ENCODE measurements around the gene TSPAN6. TPM values are rescaled to one million over a fixed set of nuclear protein-coding genes. Genes with fewer than 3 reads are reported as not detected.

The TSPAN6 gene
- total RNA-seq, 1 experiment from 2014 or later = 7.2 TPM

DNA sequence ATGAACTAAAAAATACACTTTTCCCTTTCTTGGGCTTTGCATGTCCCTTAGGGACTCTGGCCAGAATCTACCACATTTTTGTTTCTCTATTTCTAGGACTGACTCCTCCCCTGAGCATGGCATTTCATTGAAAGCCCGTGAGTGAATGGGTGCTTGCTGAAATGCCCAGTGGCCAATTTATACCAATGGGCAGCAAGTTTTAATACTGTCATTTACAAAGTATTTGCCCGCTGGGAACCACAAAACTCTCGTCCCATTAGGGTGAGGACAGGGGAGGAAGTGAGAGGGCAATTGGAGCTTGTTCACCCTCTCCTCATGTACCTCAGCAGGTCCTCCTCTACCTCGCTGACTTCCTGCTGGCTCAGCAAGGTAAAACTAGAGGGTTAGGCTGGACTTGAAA, 8.5 kb upstream of the TSPAN6 start:
- Histone ChIP-seq H3K27me3 (ENCODE audit: control insufficient read depth, insufficient read depth, low read length) (no peaks in the 10 kb centered on the region), H3K36me3 (ENCODE audit: control insufficient read depth, insufficient read depth, low read length) (no peaks in the 10 kb centered on the region), H3K9me3 (ENCODE audit: control insufficient read depth, insufficient read depth, low read depth, low read length) (no peaks in the 10 kb centered on the region), H3K27ac (ENCODE audit: low read length) (no peak overlapping the region), H3K4me1 (ENCODE audit: control insufficient read depth, insufficient read depth, low read length) (no peaks in the 10 kb centered on the region), H3K4me3 (ENCODE audit: low read depth in 2 of 2, low read length in 2 of 2) (no peak overlapping the region)
- DNase-seq (ENCODE audit: low read depth, low spot score) (no peak), ATAC-seq (no peak)
- POLR2A ChIA-PET = no interaction called here
- in situ Hi-C loops (cut with HindIII; ENCODE audit: low pct_unique_long_range_greater_than_20kb, low sequenced_read_pairs) = no loop called here
- intact Hi-C loops (cut with micrococcal nuclease; ENCODE audit: unreplicated experiment) = no loop called here
- BruUV-seq (replicated peaks) = no TSS peak
- TF ChIP-seq POLR2AphosphoS5 (IDR thresholded peaks at IDR 0.05; ENCODE audit: low read depth, low read length) (no peak), TCF7L2 (IDR thresholded peaks at IDR 0.05; ENCODE audit: low read depth, low read length) (no peak), SIN3A (IDR thresholded peaks at IDR 0.05; ENCODE audit: borderline replicate concordance, insufficient read depth, low read depth, low read length) (no peak), REST (IDR thresholded peaks at IDR 0.05; ENCODE audit: insufficient read depth in 1 of 2, low read depth in 2 of 2, low read length in 1 of 2) (no peak), CTCF (IDR thresholded peaks at IDR 0.05) (no peak)
- CTCF ChIA-PET = no interaction called here

GRCh38 chrX:100643956-100644860, 7.6 kb upstream of the TSPAN6 start, which contains the start of gene SRPX2:
SRPX2 (plus strand) TSS chrX:100644199; CDS start chrX:100646323, 2,124 bp downstream.
- DNase-seq (ENCODE audit: low read depth, low spot score) (peak; percentile 61), ATAC-seq (peak; percentile 96)
- Histone ChIP-seq H3K9me3 (ENCODE audit: control insufficient read depth, insufficient read depth, low read depth, low read length) (no peaks in the 10 kb centered on the region), H3K4me1 (ENCODE audit: control insufficient read depth, insufficient read depth, low read length) (no peaks in the 10 kb centered on the region), H3K27me3 (ENCODE audit: control insufficient read depth, insufficient read depth, low read length) (no peaks in the 10 kb centered on the region), H3K4me3 (ENCODE audit: low read depth in 2 of 2, low read length in 2 of 2) (peak within 1 kb of the TSS in 1 of 2 experiments; percentile 26; a peak in 2 of 4 replicates), H3K36me3 (ENCODE audit: control insufficient read depth, insufficient read depth, low read length) (no peaks in the 10 kb centered on the region), H3K27ac (ENCODE audit: low read length) (no peak within 1 kb of the TSS)
- intact Hi-C loops (cut with micrococcal nuclease; ENCODE audit: unreplicated experiment) = no loop called here
- TF ChIP-seq REST (IDR thresholded peaks at IDR 0.05; ENCODE audit: insufficient read depth in 1 of 2, low read depth in 2 of 2, low read length in 1 of 2) = no peak
- TF ChIP-seq TCF7L2 (IDR thresholded peaks at IDR 0.05; ENCODE audit: low read depth, low read length) = no peak
- TF ChIP-seq CTCF (IDR thresholded peaks at IDR 0.05) = no peak
- TF ChIP-seq SIN3A (IDR thresholded peaks at IDR 0.05; ENCODE audit: borderline replicate concordance, insufficient read depth, low read depth, low read length) = no peak
- TF ChIP-seq POLR2AphosphoS5 (IDR thresholded peaks at IDR 0.05; ENCODE audit: low read depth, low read length) = no peak
- CTCF ChIA-PET = interaction anchor here (0.9 kb wide), 1 partner anchor 124 kb away, joined by 4 read pairs; no protein-coding TSS in a partner anchor
- BruUV-seq (replicated peaks) = no TSS peak
- POLR2A ChIA-PET = no interaction called here
- in situ Hi-C loops (cut with HindIII; ENCODE audit: low pct_unique_long_range_greater_than_20kb, low sequenced_read_pairs) = no loop called here
